Measurements from ENCODE around the gene THBS2.

DNA sequence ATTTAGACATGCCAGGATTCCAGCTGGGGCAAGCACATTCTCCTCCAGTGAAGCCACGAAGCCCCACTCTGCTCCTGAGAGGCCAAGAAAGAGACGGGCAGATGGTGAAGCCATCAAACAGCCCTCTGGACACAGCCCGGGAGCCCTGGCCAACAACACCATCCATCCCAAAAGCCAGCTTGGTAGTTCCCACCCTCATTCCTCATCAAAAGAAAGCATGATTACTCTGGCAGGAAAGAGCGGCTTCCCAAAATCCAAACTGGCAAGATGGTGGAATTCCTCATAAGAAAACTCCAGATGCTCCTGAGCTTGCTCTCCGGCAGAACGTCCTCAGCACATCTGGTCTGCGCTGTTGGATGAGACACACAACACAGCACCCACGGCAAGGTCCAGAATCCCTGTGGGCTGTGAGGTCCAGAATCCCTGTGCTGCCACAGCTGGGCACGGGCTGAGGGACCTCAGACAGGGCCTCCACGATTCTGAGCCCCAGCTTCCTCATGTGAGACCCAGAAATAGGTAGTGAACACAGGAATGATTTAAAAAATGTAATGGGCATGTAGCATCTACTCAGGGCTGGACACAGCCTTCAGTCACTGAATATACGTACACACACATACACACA, 52.6 kb downstream of the THBS2 start:
- no peak for TF ChIP-seq CTCF (IDR thresholded peaks at IDR 0.05)
- TF ChIP-seq EP300 (IDR thresholded peaks at IDR 0.05): no peak
- TF ChIP-seq POLR2A (IDR thresholded peaks at IDR 0.05): no peak

Data from ovary (tissue), 3 donors.